GM12873 (cell line): Measurements from ENCODE around the gene PSME3IP1.

ENCODE experiments used
- TF ChIP-seq, protein P1 (sequence below): IDR thresholded peaks from 2 replicates; pipeline ENCODE4 v1.5.1; 2012; ENCODE audit warnings: low read depth, mild to moderate bottlenecking, moderate library complexity, low read length, control low read depth; ENCODE audit not compliant: insufficient read depth; ENCODE audit errors: missing control alignments

Gene PSME3IP1

DNA sequence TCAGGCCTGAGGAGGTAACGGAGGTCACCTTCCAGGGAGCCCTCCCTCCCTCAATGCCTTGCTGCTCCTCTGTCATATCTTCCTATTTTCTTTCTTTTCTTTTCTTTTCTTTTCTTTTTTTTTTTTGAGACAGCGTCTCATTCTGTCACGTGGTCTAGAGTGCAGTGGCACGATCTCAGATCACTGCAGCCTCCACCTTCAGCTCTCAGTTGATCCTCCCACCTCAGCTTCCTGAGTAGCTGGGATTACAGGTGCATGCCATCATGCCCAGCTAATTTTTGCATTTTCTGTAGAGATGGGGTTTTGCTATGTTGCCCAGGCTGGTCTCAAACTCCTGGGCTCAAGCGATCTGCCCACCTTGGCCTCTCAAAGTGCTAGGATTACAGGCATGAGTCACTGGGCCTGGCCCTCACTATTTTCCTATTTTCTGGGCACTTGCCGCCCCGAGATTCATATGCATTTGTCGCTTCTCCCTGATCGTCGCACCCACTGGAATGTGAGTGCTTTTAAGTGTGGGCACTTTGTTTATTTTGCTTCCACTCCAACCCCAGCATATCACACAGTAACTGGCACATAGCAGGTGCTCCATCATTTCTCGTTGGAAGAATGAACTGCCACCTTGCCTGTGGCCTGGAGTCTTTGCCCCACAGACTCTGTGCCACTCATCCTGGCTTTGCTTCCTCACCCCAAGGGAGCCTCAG, 61.7 kb downstream of the PSME3IP1 start:
- TF ChIP-seq, protein P1, sequence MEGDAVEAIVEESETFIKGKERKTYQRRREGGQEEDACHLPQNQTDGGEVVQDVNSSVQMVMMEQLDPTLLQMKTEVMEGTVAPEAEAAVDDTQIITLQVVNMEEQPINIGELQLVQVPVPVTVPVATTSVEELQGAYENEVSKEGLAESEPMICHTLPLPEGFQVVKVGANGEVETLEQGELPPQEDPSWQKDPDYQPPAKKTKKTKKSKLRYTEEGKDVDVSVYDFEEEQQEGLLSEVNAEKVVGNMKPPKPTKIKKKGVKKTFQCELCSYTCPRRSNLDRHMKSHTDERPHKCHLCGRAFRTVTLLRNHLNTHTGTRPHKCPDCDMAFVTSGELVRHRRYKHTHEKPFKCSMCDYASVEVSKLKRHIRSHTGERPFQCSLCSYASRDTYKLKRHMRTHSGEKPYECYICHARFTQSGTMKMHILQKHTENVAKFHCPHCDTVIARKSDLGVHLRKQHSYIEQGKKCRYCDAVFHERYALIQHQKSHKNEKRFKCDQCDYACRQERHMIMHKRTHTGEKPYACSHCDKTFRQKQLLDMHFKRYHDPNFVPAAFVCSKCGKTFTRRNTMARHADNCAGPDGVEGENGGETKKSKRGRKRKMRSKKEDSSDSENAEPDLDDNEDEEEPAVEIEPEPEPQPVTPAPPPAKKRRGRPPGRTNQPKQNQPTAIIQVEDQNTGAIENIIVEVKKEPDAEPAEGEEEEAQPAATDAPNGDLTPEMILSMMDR: no peak

DNA sequence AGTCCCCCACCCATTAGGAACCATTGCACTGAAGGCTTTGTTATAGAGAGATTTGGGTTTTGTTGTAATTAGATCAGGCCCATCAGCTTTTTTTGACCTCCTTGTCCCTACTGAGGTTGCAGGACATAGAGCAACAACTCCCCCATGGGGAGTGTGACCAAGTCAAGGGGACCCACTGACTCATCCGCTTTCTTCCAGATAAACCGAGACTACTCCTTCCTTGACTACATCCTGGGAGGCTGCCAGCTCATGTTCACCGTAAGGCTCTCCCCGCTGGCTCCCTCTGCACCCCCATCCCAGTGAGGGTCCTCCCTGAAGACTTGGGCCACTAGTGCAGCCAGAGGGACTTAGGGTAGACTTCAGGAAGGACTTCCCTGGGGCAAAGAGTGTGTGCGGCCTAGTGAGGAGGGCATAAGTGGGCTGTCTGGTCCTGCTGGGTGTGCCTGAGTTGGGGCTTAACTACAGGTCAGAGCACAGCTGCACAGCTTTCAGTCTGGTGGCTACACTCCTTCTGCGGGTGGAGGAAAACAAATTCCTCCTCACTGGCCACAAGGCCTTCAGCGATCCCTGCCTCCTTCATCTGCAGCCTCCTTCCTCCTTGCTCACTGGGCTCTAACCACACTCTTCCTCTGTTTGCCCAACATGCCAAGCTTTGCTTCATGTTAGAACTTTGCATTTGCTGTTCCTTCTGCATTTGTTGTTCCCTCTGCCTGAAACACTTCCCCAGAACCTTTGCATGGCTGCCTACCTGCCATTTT, 62.4 kb downstream of the PSME3IP1 start:
- TF ChIP-seq, protein P1: no peak

DNA sequence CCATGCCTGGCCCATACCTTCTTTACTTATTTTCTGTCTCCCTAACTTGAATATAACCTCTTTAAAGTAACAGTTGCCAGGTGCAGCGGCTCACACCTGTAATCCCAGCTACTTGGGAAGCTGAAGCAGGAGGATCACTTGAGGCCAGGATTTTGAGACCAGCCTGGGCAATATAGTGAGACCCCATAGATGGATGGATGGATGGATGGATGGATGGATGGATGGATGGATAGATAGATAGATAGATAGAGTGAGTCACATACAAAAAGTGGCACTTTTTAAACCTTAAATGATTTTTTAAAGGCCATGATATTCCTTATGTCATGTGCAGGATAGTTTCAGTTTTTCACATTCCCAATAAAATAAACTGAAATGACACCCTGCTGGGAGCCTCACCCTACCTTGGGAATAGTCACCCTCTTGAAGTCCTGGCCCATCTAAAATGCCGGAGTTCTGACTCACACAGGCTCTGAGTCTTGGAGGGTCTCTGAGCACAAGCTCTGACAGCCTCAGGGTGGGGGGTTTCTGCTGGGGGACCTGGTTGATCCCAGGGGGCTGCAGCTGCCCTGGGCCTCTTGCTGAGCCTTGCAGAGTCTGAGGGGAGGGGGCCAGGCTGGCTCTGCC, 67.3 kb downstream of the PSME3IP1 start:
- TF ChIP-seq, protein P1: no peak

DNA sequence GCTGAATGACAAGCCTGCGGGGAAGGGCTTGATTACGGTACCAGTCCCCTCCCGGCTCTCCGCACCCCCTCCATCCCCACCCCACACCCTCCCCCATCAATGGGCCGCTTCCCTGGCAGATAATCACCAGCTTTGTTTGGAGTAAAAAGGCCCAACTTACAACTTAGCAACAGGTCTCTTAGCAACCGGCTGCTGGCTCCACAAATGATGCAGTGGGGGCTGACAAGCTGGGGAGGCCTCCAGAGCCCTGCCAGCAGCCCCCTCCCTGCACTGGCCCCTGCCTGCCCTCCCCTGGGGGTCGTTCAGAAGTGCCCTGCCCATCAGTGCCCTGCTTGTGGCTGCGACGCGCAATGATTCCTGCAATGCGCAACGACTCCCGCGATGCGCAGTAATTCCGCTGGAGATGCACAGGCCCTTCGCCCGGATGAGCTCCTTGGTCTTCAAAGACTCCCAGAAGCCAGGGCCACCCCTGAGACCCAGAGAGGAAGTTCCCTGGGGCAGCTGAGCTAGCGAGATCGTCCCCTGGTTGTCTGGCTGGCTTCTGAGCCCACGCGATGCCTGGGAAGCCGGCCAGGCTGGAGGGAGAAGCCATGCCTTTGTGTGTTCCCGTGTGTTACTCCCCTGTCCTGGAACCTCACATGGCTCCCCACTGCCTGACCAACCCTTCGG, 70.2 kb downstream of the PSME3IP1 start:
- TF ChIP-seq, protein P1: no peak

DNA sequence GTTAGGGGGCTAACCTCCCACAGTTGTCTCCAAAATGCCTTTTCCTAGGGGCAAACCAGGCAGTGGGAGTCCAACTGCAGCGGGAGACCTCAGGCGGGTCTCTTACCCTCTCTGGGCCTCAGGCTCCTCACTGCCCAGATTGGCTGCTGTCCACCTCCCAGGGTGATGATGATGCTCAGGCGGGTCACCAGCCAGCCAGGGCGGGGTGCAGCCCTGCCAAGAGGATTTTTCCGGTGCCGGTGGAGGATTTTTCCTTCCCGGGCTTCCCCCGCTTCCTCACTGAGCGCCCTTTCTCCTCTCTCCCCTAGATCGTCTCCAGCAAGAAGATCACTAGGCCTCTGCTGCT, 70.7 kb downstream of the PSME3IP1 start:
- TF ChIP-seq, protein P1: no peak

DNA sequence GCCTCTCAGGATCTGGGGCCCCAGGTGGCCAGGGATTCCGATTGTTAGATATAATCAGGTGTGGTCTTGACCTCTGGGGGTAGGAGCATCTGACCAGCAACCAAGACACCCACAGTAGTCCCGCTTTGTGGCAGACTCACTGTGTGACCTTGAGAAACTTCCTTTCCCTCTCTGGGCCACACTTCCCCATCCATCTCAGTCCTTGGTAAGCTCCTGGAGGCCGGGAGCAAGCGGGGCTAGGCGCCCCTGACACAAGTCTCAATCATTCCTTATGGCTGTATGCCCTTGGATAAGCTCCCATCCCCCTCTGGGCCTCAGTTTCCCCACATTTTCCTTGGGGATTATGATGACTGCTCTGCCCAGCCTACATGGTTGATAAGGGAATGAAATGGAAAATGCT, 72.2 kb downstream of the PSME3IP1 start:
- TF ChIP-seq, protein P1: no peak

DNA sequence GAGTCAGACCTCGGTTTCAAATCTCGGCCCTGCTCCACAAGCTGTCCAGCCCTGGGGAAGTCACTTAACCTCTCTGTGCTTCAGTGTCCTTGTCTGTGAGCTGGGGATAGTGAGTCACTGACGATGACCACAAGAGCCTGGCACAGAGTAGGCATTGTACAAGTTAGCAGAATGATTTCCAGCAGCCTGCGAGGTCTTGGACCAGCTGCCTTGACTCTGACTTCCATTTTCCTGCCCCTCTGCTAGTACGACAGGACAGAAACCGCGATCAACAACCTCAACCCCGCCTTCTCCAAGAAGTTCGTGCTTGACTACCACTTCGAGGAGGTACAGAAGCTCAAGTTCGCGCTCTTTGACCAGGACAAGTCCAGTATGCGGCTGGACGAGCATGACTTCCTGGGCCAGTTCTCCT, 72.8 kb downstream of the PSME3IP1 start:
- TF ChIP-seq, protein P1: no peak
